ENCODE results near the gene SIRPG.
"Not testable (repeated sequence)": the region's sequence is repeated elsewhere in the genome, so short reads cannot be mapped to it uniquely, and the experiment has no call there.

SIRPG gene

GRCh38 chr20:1608678-1609347 lies 48.8 kb downstream of the SIRPG start:
- not testable (repeated sequence) for FAIRE-seq; DNase-seq (ENCODE audit: insufficient read length, low spot score)

- no peak for FAIRE-seq
- no peak for DNase-seq (ENCODE audit: insufficient read length, low spot score)
Observed at GRCh38 chr20:1600736-1601135, 56.8 kb downstream of the SIRPG start.

GRCh38 chr20:1595333-1595732 lies 62.2 kb downstream of the SIRPG start:
- no peak for FAIRE-seq
- DNase-seq (ENCODE audit: insufficient read length, low spot score): no peak

- FAIRE-seq (no peak), DNase-seq (ENCODE audit: insufficient read length, low spot score) (no peak)
Observed at GRCh38 chr20:1588533-1589460, 68.8 kb downstream of the SIRPG start.

- DNase-seq (ENCODE audit: insufficient read length, low spot score): no peak
- no peak for FAIRE-seq
Observed at GRCh38 chr20:1587781-1588532, 69.6 kb downstream of the SIRPG start.

- FAIRE-seq: no peak
Observed at GRCh38 chr20:1579488-1579887, 78.1 kb downstream of the SIRPG start.

More at GRCh38 chr20:1579488-1579887, 78.1 kb downstream of the SIRPG start:
- DNase-seq (ENCODE audit: insufficient read length, low spot score): no peak
